ENCODE measurements around the gene VGLL3.

VGLL3 gene

DNA sequence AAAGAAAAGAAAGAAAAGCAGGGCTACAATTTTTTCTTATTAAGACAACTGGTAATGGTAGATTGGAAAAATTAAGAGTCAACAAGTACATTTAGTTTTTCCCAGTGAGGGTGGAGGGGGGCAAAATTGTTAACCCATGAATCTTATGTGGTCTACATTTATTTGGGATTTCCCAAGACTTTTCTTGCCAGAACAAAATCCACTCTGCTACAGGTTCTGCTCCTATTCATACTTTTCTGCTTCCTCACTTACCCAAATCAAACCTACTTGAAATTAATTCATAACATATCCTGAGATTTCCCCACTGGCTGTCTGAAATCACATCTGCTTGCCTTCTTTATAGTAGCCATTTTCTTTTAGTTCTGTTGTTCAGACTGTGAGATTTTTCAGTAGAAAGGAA is 41.1 kb downstream of the VGLL3 start:
- DNase-seq (ENCODE audit: low spot score) = no peak

DNA sequence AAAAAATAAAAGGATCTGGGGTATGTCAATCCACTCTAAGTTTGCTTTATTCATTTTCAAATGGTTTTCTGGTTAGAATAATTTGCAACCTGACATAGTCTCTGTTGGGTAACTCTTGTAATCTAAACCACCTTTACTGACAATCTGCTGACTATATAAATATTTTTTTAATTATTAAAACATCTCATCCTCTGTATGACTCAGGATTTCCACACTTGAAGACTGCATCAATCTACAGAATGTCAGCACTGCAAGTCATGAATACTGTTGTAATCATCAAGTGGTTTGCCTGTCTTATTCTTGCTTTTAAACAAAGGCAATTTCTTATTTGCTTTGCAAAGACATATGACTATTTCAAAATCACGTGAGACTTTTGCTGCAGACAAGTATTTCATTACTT is 42.1 kb downstream of the VGLL3 start:
- DNase-seq (ENCODE audit: low spot score) = no peak

DNA sequence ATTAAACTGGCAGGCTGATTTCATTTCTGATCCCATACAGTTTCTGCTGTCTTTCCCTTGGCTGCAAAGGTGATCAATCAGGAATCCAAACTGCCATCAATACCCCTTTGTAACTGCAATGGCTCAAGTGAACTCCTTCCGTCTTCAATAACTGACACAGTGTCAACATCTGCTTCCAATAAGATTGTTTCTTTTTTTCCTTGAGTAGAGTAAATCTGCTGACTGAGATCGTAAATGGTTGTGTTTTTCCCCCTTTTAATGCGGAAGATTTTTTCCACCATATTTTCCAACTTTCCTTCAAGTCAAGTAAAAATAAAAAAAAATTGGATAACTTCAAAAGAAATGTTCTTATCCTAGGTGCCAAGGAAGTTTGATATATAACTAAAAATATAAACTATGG is 48.7 kb downstream of the VGLL3 start:
- DNase-seq (ENCODE audit: low spot score) = no peak

DNA sequence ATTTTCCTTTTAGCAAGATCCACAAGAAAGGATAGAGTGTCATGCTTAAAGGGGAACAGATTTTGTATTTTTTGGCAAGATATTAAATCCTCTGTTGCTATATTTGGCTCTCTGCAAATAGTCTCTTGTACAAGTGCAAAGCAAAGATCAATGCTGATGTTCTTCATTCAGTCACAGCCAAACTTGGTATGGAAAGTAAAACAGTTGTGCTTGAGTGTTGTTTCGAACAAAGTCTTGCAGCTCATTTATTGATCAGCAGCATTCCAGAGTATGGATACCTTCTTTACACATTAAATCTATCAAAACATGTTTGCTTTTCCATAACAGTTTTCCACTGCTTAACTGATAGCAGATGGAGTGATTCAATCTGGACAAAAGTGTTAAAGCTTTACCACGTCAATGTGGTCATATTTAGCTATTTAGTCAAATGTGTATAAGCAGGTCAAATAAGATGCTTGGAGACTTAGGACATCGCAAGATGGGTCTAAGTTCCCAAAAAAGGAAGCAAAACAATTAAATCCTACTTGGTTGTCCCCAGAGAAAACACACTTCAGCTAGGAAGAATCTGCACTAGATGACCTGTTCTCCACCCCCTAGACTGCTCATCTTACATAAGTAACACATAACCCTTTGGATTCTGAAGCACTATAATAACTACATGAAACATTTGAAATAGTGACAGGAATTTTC is 52.4 kb downstream of the VGLL3 start:
- no peak for DNase-seq (ENCODE audit: low spot score)

DNA sequence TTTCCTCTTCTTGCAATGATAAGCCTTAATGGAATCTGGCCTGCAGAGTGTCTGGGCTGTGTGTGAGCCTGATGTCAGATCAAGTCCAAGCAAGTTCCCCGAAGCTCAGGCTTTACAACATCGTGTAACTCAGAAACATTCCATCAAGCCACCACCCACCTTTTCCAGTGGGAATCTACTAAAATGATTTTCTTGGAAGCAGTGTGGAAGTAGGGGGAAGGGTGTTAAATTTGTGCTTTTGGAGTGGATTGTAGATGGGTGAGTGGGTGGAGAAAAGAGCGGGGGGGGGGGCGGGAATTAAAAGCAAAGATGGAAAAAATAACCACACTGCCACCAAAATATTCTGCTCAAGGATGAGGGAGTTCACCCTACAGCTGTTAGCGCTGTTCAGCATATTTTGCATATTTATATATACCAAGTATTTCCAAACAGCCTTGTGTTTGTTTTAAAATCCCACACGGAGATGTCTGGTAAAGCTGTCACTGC is 53.6 kb downstream of the VGLL3 start:
- DNase-seq (ENCODE audit: low spot score) = no peak

GRCh38 chr3:86934851-86935250 is 56.1 kb downstream of the VGLL3 start:
- DNase-seq (ENCODE audit: low spot score) = no peak

DNA sequence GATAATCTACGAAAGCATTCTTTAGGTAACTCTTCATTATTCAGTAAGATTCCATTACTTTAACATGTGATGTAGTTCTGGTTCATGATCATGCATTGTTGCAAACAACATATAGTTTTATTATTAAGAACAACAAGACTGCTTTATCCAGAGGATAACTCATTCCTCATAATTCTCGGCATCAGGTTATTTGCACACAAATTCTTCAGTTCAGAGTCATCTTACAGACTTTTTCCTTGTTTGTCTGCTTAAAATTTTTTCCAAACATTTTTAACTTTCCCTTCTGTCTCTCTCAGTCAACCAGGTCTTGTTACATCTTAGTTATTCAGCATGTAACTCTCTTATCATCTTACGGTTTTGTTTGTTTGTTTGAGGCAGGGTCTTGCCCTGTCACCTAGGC is 60.1 kb downstream of the VGLL3 start:
- no peak for DNase-seq (ENCODE audit: low spot score)

GRCh38 chr3:86930181-86930580 is 60.8 kb downstream of the VGLL3 start:
- no peak for DNase-seq (ENCODE audit: low spot score)

DNA sequence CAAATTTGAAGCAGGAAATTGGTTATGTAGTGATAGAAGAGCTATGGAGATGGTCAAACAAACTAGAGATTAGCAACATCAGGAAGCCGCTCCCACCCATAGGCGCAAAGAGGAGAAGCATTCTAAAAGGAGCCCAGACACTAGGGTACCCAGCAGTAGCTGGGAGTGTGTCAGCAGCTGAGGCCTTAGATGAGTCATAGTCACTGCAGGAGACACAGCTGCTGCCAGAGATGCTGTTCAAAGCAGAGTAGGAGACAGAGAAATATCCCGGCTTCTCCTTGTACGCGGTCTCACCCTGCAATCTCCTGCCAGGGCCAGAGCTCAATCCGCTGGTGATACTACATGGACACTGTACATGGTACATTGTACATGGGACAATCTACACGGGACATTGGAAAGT is 61.9 kb downstream of the VGLL3 start:
- DNase-seq (ENCODE audit: low spot score) = no peak

DNA sequence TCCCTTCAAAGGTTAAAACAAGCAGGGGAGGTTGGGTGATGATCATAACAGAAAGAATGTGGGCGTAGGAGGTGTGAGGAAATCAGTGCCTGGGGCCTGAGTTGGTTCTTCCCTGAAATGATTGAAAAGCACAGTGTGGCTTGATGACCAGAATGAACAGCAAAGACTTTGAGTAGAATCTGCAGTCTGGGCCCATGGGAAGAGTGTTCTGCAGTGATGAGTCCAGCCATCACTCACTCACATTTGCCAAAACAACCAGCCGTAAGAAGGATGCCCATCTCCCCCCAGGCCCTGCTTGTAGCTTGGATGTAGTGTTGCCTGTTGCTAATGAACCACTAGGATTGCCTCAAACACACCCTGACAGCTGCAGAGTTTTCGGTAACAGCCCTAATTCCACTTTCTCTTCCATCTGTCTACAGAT is 67.9 kb downstream of the VGLL3 start:
- no peak for DNase-seq (ENCODE audit: low spot score)

DNA sequence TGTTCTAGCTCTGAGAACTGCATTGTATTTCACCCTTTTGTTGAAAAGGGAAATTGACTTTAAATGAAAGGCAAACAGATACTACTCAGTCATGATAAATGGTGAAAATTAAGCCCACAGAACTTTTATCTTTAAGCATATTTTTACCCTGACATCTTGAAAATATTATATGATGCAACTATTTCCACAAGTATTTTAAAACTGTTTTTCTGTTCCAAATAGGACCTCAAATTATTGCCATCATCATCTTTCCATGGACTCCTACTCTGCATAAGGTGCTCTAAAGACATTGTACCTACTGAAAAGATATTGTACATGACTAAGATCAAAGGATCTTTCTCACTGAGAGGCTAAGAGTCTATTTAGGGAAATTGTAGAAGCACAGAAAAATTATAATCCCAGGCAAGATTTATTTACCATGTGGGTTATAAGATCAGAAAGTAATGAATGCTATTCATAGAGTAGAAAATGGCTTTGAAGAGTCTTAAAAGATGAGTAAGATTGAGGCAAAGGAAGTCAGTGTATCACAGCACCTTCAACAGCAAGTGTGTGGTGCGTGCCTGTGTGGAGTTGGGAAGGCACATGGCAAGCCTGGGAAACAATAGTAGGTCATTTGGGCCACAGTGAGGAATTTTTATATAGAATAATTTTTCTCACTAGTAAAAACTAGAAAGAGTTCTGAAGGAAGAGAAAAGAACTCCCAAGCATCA is 68.8 kb downstream of the VGLL3 start:
- no peak for DNase-seq (ENCODE audit: low spot score)

DNA sequence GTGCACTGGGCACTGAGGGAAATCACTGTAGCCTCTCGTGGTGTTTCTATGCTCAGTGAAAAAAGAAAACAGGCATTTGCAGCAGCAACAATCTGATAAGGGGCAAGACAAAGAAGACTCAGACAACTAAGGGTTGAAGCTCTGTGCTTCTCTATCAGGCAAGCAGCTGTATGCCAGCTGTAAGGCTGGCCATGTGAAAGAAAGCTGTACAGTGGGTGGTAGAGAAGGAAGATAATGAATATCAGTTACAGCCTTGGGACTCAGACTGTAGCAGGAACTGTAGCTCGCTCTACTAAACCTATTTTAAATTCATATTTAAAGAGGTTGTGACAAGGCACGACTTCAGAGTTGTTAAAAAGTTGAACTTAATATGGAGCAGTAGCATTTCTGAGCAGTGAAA is 76.3 kb downstream of the VGLL3 start:
- no peak for DNase-seq (ENCODE audit: low spot score)

- peak; percentile 3 for DNase-seq (ENCODE audit: low spot score)
These were observed 77.8 kb downstream of the VGLL3 start for GRCh38 chr3:86913160-86913559.

- no peak for DNase-seq (ENCODE audit: low spot score)
These were observed 95.7 kb downstream of the VGLL3 start for GRCh38 chr3:86895202-86895601.

- no peak for DNase-seq (ENCODE audit: low spot score)
These were observed 100.1 kb downstream of the VGLL3 start for GRCh38 chr3:86890741-86891396.
